ENCODE data around the gene MAMLD1. TPM values are rescaled to one million over a fixed set of nuclear protein-coding genes. Genes with fewer than 3 reads are reported as not detected.

Gene MAMLD1
- total RNA-seq, 2 donors from 2014 or later, result 0.44 to 0.68 TPM

DNA sequence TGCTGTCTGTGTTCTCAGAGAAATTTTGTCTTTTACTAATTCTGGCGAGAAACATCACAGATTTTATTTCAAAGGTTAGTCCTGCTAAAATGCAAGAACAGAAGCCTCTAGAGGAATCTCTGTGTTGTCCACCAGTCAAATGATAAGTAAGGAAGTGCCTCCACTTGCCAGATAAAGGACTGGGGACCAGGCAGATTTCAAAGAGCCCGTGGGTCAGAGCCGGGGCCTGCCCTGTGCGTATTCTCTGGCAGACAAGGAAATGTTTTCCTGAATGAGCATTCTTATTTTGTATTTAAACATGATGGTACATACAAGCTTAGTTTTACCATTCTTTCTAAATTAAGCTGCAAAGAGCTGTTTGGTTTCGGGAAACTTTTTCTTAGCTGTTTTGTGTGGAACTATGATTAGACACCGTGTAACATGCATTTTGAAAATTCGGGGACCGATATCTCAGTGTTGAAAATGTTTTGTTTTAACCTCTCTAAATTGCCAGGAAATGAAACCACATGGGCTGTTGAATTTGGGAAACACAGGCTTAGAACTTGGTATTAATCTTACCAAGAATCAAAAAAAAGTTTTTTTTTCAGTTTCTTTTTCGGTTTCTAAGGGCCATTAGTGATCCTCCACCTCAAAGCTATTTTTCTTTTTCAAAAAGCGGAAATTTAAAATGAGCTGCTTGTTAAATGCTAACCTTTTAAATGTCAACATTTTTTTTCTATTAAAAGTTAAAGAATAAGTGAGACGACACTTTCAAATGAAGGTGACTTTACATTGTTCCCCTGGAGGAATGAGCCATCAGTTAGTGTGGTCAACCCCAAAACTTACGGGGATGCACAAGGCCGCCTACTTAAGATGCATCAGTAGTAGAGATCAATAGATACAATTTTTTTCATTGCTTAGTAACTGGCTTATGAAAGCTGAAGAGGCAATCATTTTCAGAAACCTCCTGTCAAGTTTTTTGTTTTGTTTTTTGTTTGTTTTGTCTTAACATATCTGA, 115.7 kb downstream of the MAMLD1 start:
- Histone ChIP-seq H3K9ac (ENCODE audit: extremely low read depth, low read length, poor library complexity, severe bottlenecking) (no peak overlapping the region), H3K9me3 (ENCODE audit: control insufficient read depth, low read length) (no peaks in the 10 kb centered on the region), H3K27ac (ENCODE audit: low read depth, low read length) (no peak overlapping the region), H3K4me1 (ENCODE audit: control insufficient read depth, insufficient read depth, low read length) (no peaks in the 10 kb centered on the region), H3K36me3 (ENCODE audit: control insufficient read depth, insufficient read depth, low read length) (no peaks in the 10 kb centered on the region), H3K27me3 (ENCODE audit: control insufficient read depth, insufficient read depth, low read length, poor library complexity, severe bottlenecking) (no peaks in the 10 kb centered on the region), H3K4me3 (ENCODE audit: low read length) (no peak overlapping the region)
- DNase-seq, result no peak
- no peak overlapping the region for H3K27ac Mint-ChIP-seq
- H3K9me3 Mint-ChIP-seq, result peaks cover 40% of the 10 kb centered on the region
- H3K36me3 Mint-ChIP-seq (ENCODE audit: low read depth), result no peaks in the 10 kb centered on the region
- H3K27me3 Mint-ChIP-seq (ENCODE audit: insufficient read depth), result no peaks in the 10 kb centered on the region
- 90 to 100% methylated on average over 3 to 13 of the region's 13 CpGs for whole genome bisulfite sequencing, 2 experiments (ENCODE audit: insufficient coverage in 1 of 2, insufficient read length in 1 of 2)
- peaks cover 3% of the 10 kb centered on the region for H3K4me1 Mint-ChIP-seq
- TF ChIP-seq, protein P1, sequence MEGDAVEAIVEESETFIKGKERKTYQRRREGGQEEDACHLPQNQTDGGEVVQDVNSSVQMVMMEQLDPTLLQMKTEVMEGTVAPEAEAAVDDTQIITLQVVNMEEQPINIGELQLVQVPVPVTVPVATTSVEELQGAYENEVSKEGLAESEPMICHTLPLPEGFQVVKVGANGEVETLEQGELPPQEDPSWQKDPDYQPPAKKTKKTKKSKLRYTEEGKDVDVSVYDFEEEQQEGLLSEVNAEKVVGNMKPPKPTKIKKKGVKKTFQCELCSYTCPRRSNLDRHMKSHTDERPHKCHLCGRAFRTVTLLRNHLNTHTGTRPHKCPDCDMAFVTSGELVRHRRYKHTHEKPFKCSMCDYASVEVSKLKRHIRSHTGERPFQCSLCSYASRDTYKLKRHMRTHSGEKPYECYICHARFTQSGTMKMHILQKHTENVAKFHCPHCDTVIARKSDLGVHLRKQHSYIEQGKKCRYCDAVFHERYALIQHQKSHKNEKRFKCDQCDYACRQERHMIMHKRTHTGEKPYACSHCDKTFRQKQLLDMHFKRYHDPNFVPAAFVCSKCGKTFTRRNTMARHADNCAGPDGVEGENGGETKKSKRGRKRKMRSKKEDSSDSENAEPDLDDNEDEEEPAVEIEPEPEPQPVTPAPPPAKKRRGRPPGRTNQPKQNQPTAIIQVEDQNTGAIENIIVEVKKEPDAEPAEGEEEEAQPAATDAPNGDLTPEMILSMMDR (conservative IDR thresholded peaks at IDR 0.05), result no peak
- no peak overlapping the region for H3K4me3 Mint-ChIP-seq

DNA sequence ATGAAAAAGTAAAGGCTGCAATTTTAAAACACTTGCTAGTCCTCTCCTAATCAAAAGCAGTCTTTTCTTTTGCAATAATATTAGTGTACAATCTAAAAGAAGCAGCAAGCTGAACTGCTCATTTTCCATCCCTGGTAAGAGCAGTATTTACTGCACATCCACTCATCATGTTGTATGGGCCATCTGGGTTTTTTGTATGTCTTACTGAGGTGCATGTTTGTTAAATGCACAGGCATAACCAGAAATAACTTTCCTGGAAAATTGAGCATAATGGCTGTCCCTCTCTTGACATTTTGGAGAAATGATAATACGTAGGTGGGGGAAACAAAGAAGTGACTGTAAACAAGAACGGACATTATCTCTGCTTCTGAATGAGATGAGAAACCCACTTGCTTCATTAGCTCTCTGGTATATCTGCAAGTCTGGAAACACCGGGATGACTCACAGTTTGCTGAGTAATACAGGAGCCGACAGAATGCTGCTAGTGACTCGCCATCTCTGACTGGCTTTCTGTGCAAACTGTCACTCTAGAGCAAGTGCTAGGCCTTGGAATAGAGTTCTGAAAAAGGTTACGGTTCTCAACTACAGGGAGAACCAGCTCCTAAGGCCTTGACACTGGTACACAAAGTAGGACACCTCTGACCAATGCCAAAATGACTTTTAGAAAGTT, 119.6 kb downstream of the MAMLD1 start:
- WGBS, 2 experiments (ENCODE audit: insufficient coverage in 1 of 2, insufficient read length in 1 of 2), result 75 to 81% methylated on average over 4 to 6 of the region's 6 CpGs
- no peak overlapping the region for H3K9ac ChIP-seq (ENCODE audit: extremely low read depth, low read length, poor library complexity, severe bottlenecking)
- no peak for DNase-seq
- Mint-ChIP-seq H3K27ac (no peak overlapping the region), H3K27me3 (ENCODE audit: insufficient read depth) (no peaks in the 10 kb centered on the region), H3K4me3 (no peak overlapping the region), H3K36me3 (ENCODE audit: low read depth) (no peaks in the 10 kb centered on the region), H3K4me1 (peaks cover 3% of the 10 kb centered on the region), H3K9me3 (peaks cover 44% of the 10 kb centered on the region)
- H3K36me3 ChIP-seq (ENCODE audit: control insufficient read depth, insufficient read depth, low read length), result no peaks in the 10 kb centered on the region
- no peak overlapping the region for H3K27ac ChIP-seq (ENCODE audit: low read depth, low read length)
- H3K4me3 ChIP-seq (ENCODE audit: low read length), result no peak overlapping the region
- H3K9me3 ChIP-seq (ENCODE audit: control insufficient read depth, low read length), result no peaks in the 10 kb centered on the region
- no peaks in the 10 kb centered on the region for H3K4me1 ChIP-seq (ENCODE audit: control insufficient read depth, insufficient read depth, low read length)
- TF ChIP-seq, protein P1 (conservative IDR thresholded peaks at IDR 0.05), result no peak
- H3K27me3 ChIP-seq (ENCODE audit: control insufficient read depth, insufficient read depth, low read length, poor library complexity, severe bottlenecking), result no peaks in the 10 kb centered on the region

DNA sequence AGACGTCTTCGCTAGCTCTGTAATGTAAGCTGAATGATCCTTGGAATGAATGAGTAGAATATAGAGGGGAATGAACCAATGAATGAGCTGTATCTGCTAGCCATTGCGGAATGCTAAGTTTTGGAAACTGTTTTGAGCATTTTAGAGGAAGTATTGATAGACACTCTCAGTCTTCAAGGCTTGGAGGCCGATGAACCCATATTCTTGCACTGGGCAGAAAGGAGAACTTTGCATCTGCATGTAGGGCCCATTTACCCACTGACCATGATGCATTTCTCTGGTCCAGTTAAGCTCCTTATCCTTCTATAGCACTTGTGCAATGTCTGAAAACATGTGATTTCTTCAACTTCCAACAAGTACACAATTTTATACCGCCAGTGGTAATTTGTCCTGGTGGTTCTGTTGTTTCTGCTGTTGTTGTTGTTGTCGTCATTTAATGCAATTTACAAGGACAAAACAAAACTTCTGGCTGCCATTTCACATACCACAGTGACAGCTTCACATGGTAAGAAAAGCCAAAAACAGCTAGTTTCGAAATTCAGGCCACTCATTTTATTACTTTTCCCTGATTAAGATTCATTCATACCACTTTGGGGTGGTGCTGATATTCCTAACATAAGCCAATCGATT, 120.4 kb downstream of the MAMLD1 start:
- Histone ChIP-seq H3K27me3 (ENCODE audit: control insufficient read depth, insufficient read depth, low read length, poor library complexity, severe bottlenecking) (no peaks in the 10 kb centered on the region), H3K27ac (ENCODE audit: low read depth, low read length) (no peak overlapping the region), H3K9ac (ENCODE audit: extremely low read depth, low read length, poor library complexity, severe bottlenecking) (no peak overlapping the region), H3K4me3 (ENCODE audit: low read length) (no peak overlapping the region), H3K36me3 (ENCODE audit: control insufficient read depth, insufficient read depth, low read length) (no peaks in the 10 kb centered on the region), H3K4me1 (ENCODE audit: control insufficient read depth, insufficient read depth, low read length) (no peaks in the 10 kb centered on the region), H3K9me3 (ENCODE audit: control insufficient read depth, low read length) (no peaks in the 10 kb centered on the region)
- no peaks in the 10 kb centered on the region for H3K36me3 Mint-ChIP-seq (ENCODE audit: low read depth)
- peaks cover 3% of the 10 kb centered on the region for H3K4me1 Mint-ChIP-seq
- H3K4me3 Mint-ChIP-seq, result no peak overlapping the region
- TF ChIP-seq, protein P1 (conservative IDR thresholded peaks at IDR 0.05), result no peak
- 88 to 89% methylated on average over 3 to 6 of the region's 8 CpGs for WGBS, 2 experiments (ENCODE audit: insufficient coverage in 1 of 2, insufficient read length in 1 of 2)
- DNase-seq, result no peak
- H3K9me3 Mint-ChIP-seq, result peaks cover 46% of the 10 kb centered on the region
- no peaks in the 10 kb centered on the region for H3K27me3 Mint-ChIP-seq (ENCODE audit: insufficient read depth)
- no peak overlapping the region for H3K27ac Mint-ChIP-seq

Measured in endodermal cell (in vitro differentiated cells).